Gastrocnemius medialis (tissue), 4 donors: Measurements from ENCODE around the gene SPECC1.

Experiments used
- CTCF ChIP-seq, 5 experiments: fragments of 450-650 bp in 3 of 5; fragments of 200-600 bp in 2 of 5; sonication (generic) in 2 of 5; IDR thresholded peaks in 4 of 5; conservative IDR thresholded peaks in 1 of 5; 1 replicate in 4 of 5; 2 replicates in 1 of 5; pipeline ENCODE4 v1.5.1; 2016 to 2019; ENCODE audit warnings: antibody characterized with exemption in 5 of 5, mild to moderate bottlenecking in 3 of 5, moderate library complexity in 3 of 5
- POLR2A ChIP-seq, 2 donors: fragments of 450-650 bp; IDR thresholded peaks; one replicate each; pipeline ENCODE4 v1.6.1; 2017; ENCODE audit warnings: antibody characterized with exemption in 2 of 2, mild to moderate bottlenecking in 2 of 2, moderate library complexity in 2 of 2

GRCh38 chr17:20314834-20315233, 305.7 kb downstream of the SPECC1 start:
- no peak for TF ChIP-seq CTCF (IDR thresholded peaks at IDR 0.05 in 4 of 5, conservative IDR thresholded peaks at IDR 0.05 in 1 of 5)
- no peak for TF ChIP-seq POLR2A (IDR thresholded peaks at IDR 0.05)
